Esophagus muscularis mucosa (tissue), 4 donors: ENCODE measurements around the gene STAT3. TPM values are rescaled to one million over a fixed set of nuclear protein-coding genes. Genes with fewer than 3 reads are reported as not detected.
A peak's percentile ranks its signal among the peaks of the same experiment; 100 is the strongest.

ENCODE experiments used
- DNase-seq: peaks from one replicate; pipeline ENCODE4 v3.0.0-alpha.2; 2017; ENCODE audit errors: extremely low spot score
- H3K27ac ChIP-seq, 4 donors: fragments of 200-600 bp; sonication (generic); replicated peaks in 1 of 4; 1 replicate in 3 of 4; 2 replicates in 1 of 4; pipeline ENCODE4 v1.5.1; 2016 to 2019; ENCODE audit warnings: mild to moderate bottlenecking in 1 of 4
- H3K27me3 ChIP-seq, 4 donors: fragments of 200-600 bp; sonication (generic); one replicate each; pipeline versions ENCODE4 v1.5.1 to v1.6.0; 2016 to 2019
- H3K36me3 ChIP-seq, 4 donors: fragments of 200-600 bp; sonication (generic); one replicate each; pipeline ENCODE4 v1.5.1; 2016 to 2019
- H3K4me1 ChIP-seq, 4 donors: fragments of 200-600 bp; sonication (generic); one replicate each; pipeline ENCODE4 v1.5.1; 2016 to 2019
- H3K4me3 ChIP-seq, 4 donors: fragments of 200-600 bp; sonication (generic); 1 replicate in 2 of 4; 2 replicates in 2 of 4; pipeline ENCODE4 v1.5.1; 2016 to 2019; ENCODE audit warnings: mild to moderate bottlenecking in 4 of 4, moderate library complexity in 1 of 4
- H3K9me3 ChIP-seq, 4 donors: fragments of 200-600 bp; sonication (generic); 1 replicate in 3 of 4; 2 replicates in 1 of 4; pipeline ENCODE4 v1.5.1; 2016 to 2019
- EP300 ChIP-seq: sonication (generic); formaldehyde crosslinking; IDR thresholded peaks from one replicate; pipeline ENCODE4 v1.6.1; 2017; ENCODE audit warnings: antibody characterized with exemption
- POLR2A ChIP-seq: fragments of 450-650 bp; IDR thresholded peaks from one replicate; pipeline ENCODE4 v1.6.1; 2017; ENCODE audit warnings: antibody characterized with exemption, moderate library complexity, mild to moderate bottlenecking, low read depth
- POLR2AphosphoS5 ChIP-seq, 2 donors: sonication (generic); formaldehyde crosslinking; IDR thresholded peaks; one replicate each; pipeline ENCODE4 v1.6.1; 2017; ENCODE audit warnings: antibody characterized with exemption in 2 of 2
- WGBS: methylation state at CpG from one replicate; pipeline ENCODE4 v1.1.5; 2018; 5-methylcytosine and 5-hydroxymethylcytosine counted together
- intact Hi-C: fragments of 100-400 bp; cut with DNase I; formaldehyde crosslinking; loops from one replicate; pipeline ENCODE4 v1.15.1; 2023
- total RNA-seq, 4 donors: library from RNA; depleted of rRNA; stranded (reverse); fragments of >200 nt; gene quantifications; one replicate each; pipeline versions ENCODE4 v1.1.0 to v1.2.1, GENCODE V29; 2016
- TF ChIP-seq, protein P1 (sequence below), 3 experiments: fragments of 200-600 bp in 2 of 3; fragments of 450-650 bp in 1 of 3; sonication (generic) in 2 of 3; IDR thresholded peaks; one replicate each; pipeline ENCODE4 v1.5.1; 2017 to 2019; ENCODE audit warnings: antibody characterized with exemption in 3 of 3, mild to moderate bottlenecking in 2 of 3, moderate library complexity in 1 of 3

Gene STAT3
- total RNA-seq, 4 donors from 2014 or later: 137 to 260 (median 211) TPM

DNA sequence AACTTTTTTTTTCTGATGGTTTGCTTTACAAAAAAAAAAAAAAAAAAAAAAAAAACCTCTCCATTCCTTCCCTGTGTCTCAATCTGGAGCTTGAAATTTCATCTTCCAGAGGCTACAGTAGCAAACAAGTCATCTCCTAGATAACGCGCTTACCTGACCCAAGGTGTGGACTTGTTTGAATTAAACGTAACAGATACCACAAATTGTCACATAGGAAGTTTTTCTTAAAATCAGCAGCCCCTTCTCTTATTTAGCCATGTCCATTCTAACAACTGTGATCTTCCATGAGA lies 114.0 kb downstream of the STAT3 start:
- Histone ChIP-seq H3K9me3 (no peaks in the 10 kb centered on the region), H3K36me3 (no peaks in the 10 kb centered on the region), H3K27ac (no peak overlapping the region), H3K4me3 (peak overlapping the region in 2 of 4 donors; percentile 88 to 92), H3K4me1 (peaks cover 31 to 72% (median 68%) of the 10 kb centered on the region in 4 donors), H3K27me3 (no peaks in the 10 kb centered on the region)
- DNase-seq: no peak
- TF ChIP-seq POLR2AphosphoS5 (IDR thresholded peaks at IDR 0.05) (no peak), POLR2A (no peak), EP300 (no peak)
- TF ChIP-seq, protein P1, sequence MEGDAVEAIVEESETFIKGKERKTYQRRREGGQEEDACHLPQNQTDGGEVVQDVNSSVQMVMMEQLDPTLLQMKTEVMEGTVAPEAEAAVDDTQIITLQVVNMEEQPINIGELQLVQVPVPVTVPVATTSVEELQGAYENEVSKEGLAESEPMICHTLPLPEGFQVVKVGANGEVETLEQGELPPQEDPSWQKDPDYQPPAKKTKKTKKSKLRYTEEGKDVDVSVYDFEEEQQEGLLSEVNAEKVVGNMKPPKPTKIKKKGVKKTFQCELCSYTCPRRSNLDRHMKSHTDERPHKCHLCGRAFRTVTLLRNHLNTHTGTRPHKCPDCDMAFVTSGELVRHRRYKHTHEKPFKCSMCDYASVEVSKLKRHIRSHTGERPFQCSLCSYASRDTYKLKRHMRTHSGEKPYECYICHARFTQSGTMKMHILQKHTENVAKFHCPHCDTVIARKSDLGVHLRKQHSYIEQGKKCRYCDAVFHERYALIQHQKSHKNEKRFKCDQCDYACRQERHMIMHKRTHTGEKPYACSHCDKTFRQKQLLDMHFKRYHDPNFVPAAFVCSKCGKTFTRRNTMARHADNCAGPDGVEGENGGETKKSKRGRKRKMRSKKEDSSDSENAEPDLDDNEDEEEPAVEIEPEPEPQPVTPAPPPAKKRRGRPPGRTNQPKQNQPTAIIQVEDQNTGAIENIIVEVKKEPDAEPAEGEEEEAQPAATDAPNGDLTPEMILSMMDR (IDR thresholded peaks at IDR 0.05): no peak
- intact Hi-C loops: no loop called here
- 87% methylated on average over 3 of the region's 3 CpGs for WGBS

DNA sequence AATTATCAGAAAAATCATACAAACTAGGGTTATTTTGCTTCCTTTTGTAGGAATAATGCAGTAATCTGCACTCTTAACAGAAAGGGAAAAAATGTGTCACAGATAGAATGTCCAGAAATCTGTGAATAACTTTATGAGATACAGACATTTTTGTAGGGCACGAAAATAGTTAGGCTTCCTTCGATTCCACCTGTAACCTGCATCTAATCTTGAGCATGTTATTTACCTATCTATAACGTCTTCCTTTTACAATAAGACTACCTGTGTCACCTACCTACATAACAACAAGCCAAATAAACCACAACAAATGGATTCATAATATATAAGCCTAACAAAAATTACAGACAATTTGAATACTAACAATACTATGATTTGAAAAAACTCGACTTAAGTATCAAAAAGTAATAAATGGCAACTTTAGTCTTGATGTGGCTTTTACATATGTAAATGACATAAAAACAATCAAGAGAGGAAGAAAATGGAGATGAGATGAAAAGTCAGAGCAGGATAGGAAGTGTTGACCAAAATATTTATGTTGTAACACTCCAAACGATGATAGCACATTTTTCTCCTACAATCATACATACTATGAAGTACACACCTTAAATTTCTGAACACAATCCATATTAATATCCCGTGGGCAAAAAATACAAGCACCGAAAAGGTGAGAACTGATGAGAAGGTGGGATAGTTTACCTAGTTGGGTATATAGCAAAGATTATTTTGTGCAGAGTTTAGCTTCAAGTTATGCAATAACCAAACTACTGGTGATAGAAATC lies 114.6 kb downstream of the STAT3 start:
- DNase-seq: no peak
- Histone ChIP-seq H3K27ac (no peak overlapping the region), H3K4me3 (no peak overlapping the region), H3K9me3 (no peaks in the 10 kb centered on the region), H3K27me3 (no peaks in the 10 kb centered on the region), H3K4me1 (peaks cover 31 to 77% (median 70%) of the 10 kb centered on the region in 4 donors), H3K36me3 (no peaks in the 10 kb centered on the region)
- 74% methylated on average over 7 of the region's 7 CpGs for WGBS
- no peak for TF ChIP-seq POLR2A
- TF ChIP-seq EP300: no peak
- no peak for TF ChIP-seq POLR2AphosphoS5 (IDR thresholded peaks at IDR 0.05)
- TF ChIP-seq, protein P1 (IDR thresholded peaks at IDR 0.05): no peak
- intact Hi-C loops: no loop called here

DNA sequence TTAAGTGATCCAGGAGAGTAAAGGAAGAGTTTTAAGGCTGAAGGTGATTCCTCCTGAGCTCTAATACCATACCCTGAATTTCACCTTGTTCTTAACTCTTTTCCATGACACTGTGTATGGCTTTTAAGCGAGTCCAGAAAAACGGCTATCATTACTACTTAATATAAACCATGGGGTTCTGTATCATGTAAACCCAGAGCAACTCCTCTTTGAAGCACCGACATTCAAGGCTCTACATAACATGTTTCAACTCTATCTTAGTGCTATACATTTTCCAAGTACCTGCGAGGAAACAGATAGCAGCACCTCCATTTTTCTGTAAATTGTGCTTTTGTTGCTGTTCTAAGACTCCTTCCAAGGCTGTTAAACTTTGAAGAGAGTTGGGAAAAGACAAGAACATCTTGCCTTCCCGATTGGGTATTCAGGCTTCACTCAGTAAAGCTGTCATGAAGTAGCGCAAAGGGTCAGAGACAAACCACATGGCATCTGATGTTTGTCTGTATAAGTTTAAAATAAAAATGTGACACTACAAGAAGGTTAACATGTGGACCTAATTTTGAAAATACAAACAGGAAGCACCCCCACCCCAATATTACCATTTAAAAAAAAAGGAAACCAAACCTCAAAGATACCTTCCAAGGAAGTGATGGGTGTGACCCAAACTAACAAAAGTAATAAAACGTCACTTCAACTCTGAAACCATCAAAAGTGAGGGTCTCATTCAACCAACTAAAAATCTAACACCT lies 115.9 kb downstream of the STAT3 start:
- Histone ChIP-seq H3K27ac (no peak overlapping the region), H3K27me3 (no peaks in the 10 kb centered on the region), H3K4me3 (no peak overlapping the region), H3K9me3 (no peaks in the 10 kb centered on the region), H3K36me3 (no peaks in the 10 kb centered on the region), H3K4me1 (peaks cover 30 to 73% (median 69%) of the 10 kb centered on the region in 4 donors)
- 51% methylated on average over 7 of the region's 7 CpGs for WGBS
- no peak for DNase-seq
- TF ChIP-seq POLR2A (no peak), EP300 (no peak), POLR2AphosphoS5 (IDR thresholded peaks at IDR 0.05) (no peak)
- TF ChIP-seq, protein P1 (IDR thresholded peaks at IDR 0.05): no peak
- intact Hi-C loops: no loop called here

DNA sequence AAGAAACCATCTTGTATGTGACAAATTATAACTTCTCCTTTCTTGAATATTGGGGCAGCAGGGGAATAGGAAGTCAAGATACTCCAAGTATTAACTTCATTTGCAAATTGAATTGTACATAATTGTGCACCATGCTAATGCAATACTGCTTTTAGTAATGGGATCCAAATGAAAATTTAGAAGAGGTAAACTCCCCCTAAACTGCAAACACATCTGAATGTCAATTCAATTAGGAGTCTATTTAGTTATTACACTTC lies 116.5 kb downstream of the STAT3 start:
- intact Hi-C loops: no loop called here
- Histone ChIP-seq H3K36me3 (no peaks in the 10 kb centered on the region), H3K4me1 (peaks cover 24 to 71% (median 67%) of the 10 kb centered on the region in 4 donors), H3K4me3 (no peak overlapping the region), H3K27me3 (no peaks in the 10 kb centered on the region), H3K27ac (no peak overlapping the region), H3K9me3 (no peaks in the 10 kb centered on the region)
- TF ChIP-seq POLR2A: no peak
- no peak for TF ChIP-seq POLR2AphosphoS5 (IDR thresholded peaks at IDR 0.05)
- DNase-seq: no peak

DNA sequence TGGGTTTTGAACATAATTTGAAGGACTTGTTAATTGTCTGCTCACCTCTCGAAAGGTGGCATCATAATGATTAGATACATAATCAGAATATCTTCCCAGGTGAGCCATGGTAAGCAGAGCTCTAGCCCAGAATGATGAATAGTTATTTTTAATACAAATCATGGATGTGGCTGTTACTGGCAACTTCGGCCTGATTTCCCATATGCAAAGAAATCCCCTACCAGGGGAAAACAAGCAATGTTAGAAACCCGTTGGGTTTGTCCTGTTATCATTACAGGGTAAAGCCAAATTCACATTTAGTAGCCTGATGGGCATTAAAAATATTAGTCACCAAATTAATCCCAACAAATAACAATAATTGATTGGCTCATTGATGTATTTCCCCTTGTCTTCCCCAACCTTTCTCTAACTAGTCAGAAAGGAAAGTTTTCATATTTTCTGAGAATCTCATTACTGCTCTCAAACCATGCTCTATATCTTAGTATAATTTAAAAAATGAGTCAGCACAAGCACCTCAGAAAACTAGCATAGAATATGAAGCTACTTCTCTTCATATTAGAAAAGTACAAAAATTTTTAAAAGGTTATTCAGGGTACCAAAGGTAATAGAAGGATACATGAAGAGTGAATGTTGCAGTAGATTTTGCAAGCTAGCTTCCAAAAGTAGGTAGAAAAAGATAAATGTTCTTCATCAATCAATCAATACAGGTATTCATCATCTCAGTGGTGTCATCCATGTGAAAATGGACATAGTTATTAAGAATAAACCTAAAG lies 117.0 kb downstream of the STAT3 start:
- TF ChIP-seq POLR2AphosphoS5 (IDR thresholded peaks at IDR 0.05): no peak
- peaks cover 22 to 72% (median 69%) of the 10 kb centered on the region in 4 donors for H3K4me1 ChIP-seq
- no peaks in the 10 kb centered on the region for H3K9me3 ChIP-seq
- DNase-seq: no peak
- no peaks in the 10 kb centered on the region for H3K27me3 ChIP-seq
- H3K4me3 ChIP-seq: no peak overlapping the region
- intact Hi-C loops: no loop called here
- no peak overlapping the region for H3K27ac ChIP-seq
- WGBS: 80% methylated on average over 3 of the region's 3 CpGs
- H3K36me3 ChIP-seq: no peaks in the 10 kb centered on the region
